ENCODE measurements around the gene SYNRG. TPM values are rescaled to one million over a fixed set of nuclear protein-coding genes. Genes with fewer than 3 reads are reported as not detected.

SYNRG gene
- total RNA-seq, 2 donors from 2014 or later = 23.6 to 28.6 TPM

DNA sequence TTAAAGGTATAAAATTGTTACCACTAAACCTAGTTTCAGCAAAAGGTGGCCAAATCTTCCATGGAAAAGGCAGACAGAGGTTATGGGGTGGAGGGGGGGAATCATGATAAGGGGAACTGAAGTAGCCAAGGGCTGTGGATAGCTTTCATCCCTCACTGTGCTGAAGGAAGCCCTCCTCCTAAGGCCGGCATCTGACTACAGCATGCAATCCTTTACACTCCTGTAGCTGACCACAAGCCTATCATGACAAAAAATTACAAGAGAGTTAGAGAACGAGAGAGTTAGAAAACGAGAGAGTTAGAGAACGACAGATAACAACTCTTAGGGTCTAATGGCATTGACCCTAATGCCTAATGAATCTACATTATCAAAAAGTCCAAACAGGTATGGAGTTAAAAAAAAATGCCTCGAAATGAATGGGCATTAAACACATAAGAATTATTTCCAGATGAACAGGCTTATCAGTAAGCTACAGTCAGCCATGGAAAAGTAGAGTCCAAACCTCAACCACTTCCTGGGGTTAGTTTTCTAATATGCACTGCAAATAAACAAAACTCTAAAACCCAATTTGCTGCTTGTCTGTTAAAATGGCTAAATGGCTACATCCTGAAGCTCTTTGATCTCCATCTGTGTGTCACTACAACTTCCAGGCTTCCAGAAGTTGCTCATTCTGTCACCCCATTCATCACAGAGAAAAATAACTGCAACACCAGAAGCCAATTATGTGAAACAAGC lies 89.8 kb downstream of the SYNRG start:
- DNase-seq (ENCODE audit: low spot score) = no peak
- Histone ChIP-seq H3K4me3 (no peak overlapping the region), H3K4me1 (ENCODE audit: control insufficient read depth in 1 of 2, low read depth in 2 of 2) (no peaks in the 10 kb centered on the region), H3K27ac (no peak overlapping the region), H3K9me3 (no peaks in the 10 kb centered on the region), H3K36me3 (peaks cover 43% of the 10 kb centered on the region), H3K27me3 (replicated peaks; ENCODE audit: insufficient read depth) (no peaks in the 10 kb centered on the region)
- no peak for ATAC-seq (ENCODE audit: insufficient number of reproducible peaks, low FRiP score, low read depth)
- no peak for TF ChIP-seq CTCF (IDR thresholded peaks at IDR 0.05)

- H3K4me1 ChIP-seq (ENCODE audit: control insufficient read depth in 1 of 2, low read depth in 2 of 2) = no peaks in the 10 kb centered on the region
- no peaks in the 10 kb centered on the region for H3K9me3 ChIP-seq
- H3K4me3 ChIP-seq = no peak overlapping the region
- DNase-seq (ENCODE audit: low spot score) (no peak), ATAC-seq (ENCODE audit: insufficient number of reproducible peaks, low FRiP score, low read depth) (no peak)
- no peak overlapping the region for H3K27ac ChIP-seq
- no peaks in the 10 kb centered on the region for H3K27me3 ChIP-seq (replicated peaks; ENCODE audit: insufficient read depth)
- H3K36me3 ChIP-seq = peaks cover 44% of the 10 kb centered on the region
- no peak for TF ChIP-seq CTCF (IDR thresholded peaks at IDR 0.05)
Measured at GRCh38 chr17:37518826-37519225, 90.4 kb downstream of the SYNRG start.

DNA sequence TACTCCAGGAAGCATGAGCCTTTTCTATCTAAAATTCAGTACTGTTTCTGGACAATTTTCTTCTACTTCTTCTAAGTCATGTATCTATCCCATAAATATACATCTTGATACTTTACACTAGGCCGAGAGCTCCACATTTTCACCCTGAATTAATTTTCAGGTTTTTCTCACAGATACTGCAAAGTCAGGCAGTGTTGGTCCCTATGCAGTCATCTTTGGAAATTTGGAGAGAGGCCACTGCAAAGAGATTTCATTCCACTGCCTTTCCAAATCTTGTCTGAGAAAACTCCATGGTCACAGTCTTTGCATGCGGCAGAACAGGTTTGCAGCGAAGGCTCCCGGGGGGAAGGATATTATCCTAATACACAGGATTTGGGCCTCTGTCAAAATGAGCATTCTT lies 91.3 kb downstream of the SYNRG start:
- TF ChIP-seq CTCF (IDR thresholded peaks at IDR 0.05) = no peak
- H3K4me3 ChIP-seq = no peak overlapping the region
- no peak overlapping the region for H3K27ac ChIP-seq
- peaks cover 44% of the 10 kb centered on the region for H3K36me3 ChIP-seq
- H3K4me1 ChIP-seq (ENCODE audit: control insufficient read depth in 1 of 2, low read depth in 2 of 2) = no peaks in the 10 kb centered on the region
- ATAC-seq (ENCODE audit: insufficient number of reproducible peaks, low FRiP score, low read depth) = no peak
- no peak for DNase-seq (ENCODE audit: low spot score)
- H3K9me3 ChIP-seq = no peaks in the 10 kb centered on the region
- H3K27me3 ChIP-seq (replicated peaks; ENCODE audit: insufficient read depth) = no peaks in the 10 kb centered on the region

- no peak for TF ChIP-seq CTCF (IDR thresholded peaks at IDR 0.05)
- ATAC-seq (ENCODE audit: insufficient number of reproducible peaks, low FRiP score, low read depth) (no peak), DNase-seq (ENCODE audit: low spot score) (no peak)
- Histone ChIP-seq H3K36me3 (peaks cover 44% of the 10 kb centered on the region), H3K27me3 (replicated peaks; ENCODE audit: insufficient read depth) (no peaks in the 10 kb centered on the region), H3K27ac (no peak overlapping the region), H3K4me1 (ENCODE audit: control insufficient read depth in 1 of 2, low read depth in 2 of 2) (no peaks in the 10 kb centered on the region), H3K4me3 (no peak overlapping the region), H3K9me3 (no peaks in the 10 kb centered on the region)
Measured at GRCh38 chr17:37516127-37516571, 93.1 kb downstream of the SYNRG start.

DNA sequence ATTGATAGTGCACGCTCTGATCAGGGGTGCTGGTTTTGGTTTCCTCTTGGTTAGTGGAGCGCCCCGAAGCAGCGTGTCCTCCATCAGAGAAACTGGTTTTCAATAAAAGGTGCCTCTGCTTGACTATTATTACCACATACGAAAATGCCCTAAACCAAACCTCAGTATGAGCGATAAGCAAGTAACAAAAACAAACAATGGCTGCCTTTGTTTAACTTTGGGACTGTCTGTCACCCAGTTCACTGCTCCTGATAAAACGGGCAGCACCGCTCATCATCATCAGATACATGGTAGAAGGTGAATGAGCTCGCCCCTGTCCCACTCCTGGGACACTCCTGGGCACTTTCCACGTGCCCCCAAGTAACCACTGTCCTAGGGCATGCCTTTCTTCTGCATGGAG lies 95.5 kb downstream of the SYNRG start:
- Histone ChIP-seq H3K4me1 (ENCODE audit: control insufficient read depth in 1 of 2, low read depth in 2 of 2) (no peaks in the 10 kb centered on the region), H3K36me3 (peaks cover 38% of the 10 kb centered on the region), H3K27me3 (replicated peaks; ENCODE audit: insufficient read depth) (no peaks in the 10 kb centered on the region), H3K4me3 (no peak overlapping the region), H3K9me3 (no peaks in the 10 kb centered on the region), H3K27ac (no peak overlapping the region)
- TF ChIP-seq CTCF (IDR thresholded peaks at IDR 0.05) = no peak
- ATAC-seq (ENCODE audit: insufficient number of reproducible peaks, low FRiP score, low read depth) = no peak
- DNase-seq (ENCODE audit: low spot score) = no peak
